ENCODE data around the gene ZXDC.

The ZXDC gene, protein sequence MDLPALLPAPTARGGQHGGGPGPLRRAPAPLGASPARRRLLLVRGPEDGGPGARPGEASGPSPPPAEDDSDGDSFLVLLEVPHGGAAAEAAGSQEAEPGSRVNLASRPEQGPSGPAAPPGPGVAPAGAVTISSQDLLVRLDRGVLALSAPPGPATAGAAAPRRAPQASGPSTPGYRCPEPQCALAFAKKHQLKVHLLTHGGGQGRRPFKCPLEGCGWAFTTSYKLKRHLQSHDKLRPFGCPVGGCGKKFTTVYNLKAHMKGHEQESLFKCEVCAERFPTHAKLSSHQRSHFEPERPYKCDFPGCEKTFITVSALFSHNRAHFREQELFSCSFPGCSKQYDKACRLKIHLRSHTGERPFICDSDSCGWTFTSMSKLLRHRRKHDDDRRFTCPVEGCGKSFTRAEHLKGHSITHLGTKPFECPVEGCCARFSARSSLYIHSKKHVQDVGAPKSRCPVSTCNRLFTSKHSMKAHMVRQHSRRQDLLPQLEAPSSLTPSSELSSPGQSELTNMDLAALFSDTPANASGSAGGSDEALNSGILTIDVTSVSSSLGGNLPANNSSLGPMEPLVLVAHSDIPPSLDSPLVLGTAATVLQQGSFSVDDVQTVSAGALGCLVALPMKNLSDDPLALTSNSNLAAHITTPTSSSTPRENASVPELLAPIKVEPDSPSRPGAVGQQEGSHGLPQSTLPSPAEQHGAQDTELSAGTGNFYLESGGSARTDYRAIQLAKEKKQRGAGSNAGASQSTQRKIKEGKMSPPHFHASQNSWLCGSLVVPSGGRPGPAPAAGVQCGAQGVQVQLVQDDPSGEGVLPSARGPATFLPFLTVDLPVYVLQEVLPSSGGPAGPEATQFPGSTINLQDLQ

DNA sequence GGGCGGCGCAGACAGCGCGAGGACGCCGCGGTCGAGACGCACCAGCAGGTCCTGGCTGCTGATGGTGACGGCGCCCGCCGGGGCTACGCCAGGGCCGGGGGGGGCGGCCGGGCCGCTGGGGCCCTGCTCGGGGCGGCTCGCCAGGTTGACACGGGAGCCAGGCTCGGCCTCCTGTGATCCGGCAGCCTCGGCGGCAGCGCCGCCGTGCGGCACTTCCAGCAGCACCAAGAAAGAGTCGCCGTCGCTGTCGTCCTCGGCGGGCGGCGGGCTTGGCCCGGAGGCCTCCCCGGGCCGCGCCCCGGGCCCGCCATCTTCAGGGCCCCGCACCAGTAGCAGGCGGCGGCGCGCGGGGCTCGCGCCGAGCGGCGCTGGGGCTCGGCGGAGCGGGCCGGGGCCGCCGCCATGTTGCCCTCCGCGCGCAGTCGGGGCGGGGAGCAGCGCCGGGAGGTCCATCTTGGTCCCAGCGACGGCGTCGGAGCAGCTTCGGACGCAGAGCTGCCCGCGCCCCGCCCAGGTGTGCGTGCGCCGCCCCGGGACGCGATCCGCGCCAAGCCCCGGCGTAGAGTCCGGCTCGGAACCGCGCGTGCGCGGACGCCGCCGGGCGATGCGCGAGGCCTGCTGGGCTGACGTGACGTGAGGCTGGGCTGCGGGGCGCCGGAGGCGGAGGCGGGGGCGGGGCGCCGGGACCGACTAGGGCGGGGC lies at the start of gene ZXDC:
Gene ZXDC, minus strand, starts transcription at position 479 of the 702 bp plus-strand sequence. Its CDS starts 26 bp downstream, at position 453.
- DNase-seq (ENCODE audit: extremely low read depth in 1 of 2, low read depth in 1 of 2): peak; percentile 85 to 92

DNA sequence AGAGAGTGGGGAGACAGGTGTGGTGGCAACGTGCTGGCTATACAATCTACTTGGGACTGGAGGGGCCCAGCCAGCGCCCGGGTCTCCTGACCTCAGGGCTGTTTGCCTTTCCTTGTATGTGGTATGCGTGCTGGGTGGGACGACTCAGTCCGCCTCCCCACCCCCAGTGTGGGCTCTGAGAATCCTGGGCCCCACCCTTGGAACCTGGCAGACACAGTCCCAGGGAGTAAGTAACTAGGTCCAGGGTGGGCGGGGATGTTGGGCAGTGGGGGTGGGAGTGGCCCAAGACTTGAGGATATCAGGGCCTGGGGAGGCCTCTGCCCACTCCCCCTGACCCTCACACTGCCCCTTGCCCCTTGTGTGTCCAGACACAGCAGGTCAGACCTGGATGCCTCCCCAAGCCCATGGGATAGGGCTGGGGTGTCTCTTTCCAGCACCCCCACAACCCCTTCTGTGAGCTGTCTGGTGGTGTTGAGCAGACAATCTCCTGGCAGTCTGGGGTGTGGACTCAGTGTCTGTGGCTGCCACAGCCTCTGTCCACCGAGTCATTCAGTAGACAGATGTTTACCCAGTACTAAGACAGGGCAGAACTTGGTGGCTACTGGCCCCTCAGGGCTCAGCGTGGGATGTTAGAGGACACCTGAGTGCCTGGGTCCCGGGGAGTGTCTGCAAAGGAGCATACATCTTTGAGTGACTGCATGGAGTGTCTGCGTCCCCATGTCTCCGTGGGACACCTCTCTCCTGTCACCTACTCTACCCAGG lies 49.6 kb upstream of the ZXDC start:
- no peak for DNase-seq (ENCODE audit: extremely low read depth in 1 of 2, low read depth in 1 of 2)

DNA sequence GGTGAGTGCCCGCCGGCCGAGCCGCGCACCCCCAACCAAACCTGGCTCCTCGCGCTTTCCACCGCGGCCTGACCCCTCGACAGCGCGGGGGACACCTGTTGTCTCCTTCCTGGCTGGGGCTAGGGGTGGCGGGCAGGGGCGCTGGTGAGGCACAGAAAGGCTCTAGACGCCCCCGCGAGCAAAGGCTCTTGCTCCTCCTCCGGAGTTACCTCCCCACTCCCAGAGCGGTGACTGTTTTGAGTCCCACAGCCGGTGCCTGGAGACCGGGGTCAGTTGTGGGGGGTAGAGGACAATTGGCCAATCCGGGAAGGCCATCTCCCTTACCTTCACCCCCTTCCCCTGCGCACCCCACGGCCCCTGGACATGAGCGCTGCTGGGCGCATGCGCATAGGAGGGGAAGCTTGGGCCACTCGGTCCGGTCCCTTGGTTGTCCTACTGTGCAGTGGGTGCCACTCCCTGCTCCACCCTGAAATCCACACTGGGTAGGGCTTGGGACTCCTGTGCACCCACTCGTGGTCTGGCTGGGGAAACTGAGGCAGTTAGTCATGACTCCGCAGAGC lies 48.8 kb upstream of the ZXDC start:
- DNase-seq (ENCODE audit: extremely low read depth in 1 of 2, low read depth in 1 of 2): no peak

DNA sequence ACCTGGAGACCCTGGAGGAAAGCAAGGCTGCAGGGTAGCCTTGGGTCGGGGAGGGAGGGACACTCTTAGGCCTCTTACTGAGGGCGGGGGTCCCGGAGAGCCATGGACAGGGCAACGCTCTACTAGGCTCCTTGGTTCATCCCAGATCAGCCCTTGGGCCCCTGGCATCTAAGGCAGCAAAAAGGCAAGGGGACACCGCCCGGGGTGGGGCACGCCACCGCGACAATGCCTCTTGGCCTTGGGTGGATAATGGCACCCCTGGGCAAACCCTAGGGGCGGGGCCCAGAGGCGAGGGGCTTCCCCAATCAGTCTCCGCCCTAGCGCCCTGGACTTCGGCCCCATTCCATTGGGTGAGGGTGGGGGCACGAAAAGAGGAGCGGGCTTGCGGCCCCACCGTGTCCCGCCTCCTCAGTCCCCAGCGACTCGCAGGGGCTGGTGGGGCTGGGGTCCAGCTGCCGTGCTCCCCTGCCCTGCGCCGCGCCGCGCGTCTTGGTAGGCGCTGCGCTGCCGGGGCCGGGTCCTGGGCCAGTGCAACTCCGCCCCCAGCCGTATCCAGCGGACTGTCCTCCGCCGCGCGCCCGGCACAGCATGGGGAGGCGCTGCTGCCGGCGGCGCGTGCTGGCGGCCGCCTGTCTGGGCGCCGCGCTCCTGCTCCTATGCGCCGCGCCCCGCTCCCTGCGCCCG lies 48.2 kb upstream of the ZXDC start, which contains the start of gene CHST13:
Gene CHST13, plus strand, starts transcription at position 411 of the 684 bp plus-strand sequence. Its CDS starts 178 bp downstream, at position 589.
- DNase-seq (ENCODE audit: extremely low read depth in 1 of 2, low read depth in 1 of 2): no peak

DNA sequence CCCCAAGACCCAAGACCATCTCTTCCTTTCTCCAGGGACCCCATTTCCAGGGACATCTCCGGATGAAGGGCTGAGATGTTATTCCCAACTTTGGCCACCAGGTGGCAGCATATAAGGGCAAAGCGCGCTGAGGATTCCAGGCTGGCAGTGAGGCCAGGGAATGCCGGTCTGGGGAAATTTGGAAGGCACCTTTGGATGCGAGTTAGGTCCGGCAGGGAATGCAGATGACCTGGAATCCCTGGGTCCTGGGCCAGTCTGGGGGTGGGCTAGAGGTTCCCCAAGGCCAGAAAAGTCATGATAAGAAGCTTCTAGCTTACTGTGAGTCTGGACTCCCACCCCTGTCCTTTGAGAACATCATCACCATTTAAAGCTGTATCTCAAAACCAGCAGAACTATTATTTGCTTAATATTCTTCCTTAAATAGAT lies 46.7 kb upstream of the ZXDC start:
- no peak for DNase-seq (ENCODE audit: extremely low read depth in 1 of 2, low read depth in 1 of 2)

DNA sequence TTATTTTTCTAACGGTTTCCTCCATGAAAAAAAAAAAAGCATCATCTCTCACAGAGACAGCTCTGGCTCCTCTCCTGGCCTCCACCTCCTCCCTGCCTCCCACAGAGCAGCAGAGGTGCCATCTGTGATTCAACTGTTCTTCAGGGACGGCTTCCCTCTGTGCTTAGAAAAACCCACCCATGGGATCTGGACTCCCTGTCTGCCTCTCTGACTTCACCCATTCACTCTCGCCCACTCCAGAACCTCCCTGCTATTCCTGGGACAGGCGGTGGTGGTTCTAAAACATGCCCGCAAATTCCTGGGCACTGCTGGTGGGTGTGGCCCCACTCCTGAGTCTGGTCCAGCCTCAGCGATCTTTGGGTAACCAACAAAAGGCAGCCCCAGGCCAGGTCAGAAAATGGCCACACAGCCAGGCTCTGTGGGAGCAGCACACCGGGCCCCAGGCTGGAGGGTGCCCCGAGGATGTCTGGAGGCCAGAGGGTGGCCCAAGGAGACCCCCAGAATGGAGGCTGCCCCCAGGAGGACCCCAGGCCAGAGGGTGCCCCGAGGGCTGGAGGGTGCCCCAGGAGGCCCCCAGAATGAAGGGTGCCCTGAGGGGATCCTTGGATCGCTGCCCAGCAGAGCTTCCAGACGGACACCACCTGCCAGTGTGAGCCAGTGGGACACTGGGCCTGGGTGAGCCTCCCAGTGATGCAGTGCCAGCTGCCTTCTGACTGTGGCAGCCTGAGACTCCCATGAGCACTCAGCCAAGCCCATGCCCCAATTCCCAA lies 45.6 kb upstream of the ZXDC start:
- no peak for DNase-seq (ENCODE audit: extremely low read depth in 1 of 2, low read depth in 1 of 2)

DNA sequence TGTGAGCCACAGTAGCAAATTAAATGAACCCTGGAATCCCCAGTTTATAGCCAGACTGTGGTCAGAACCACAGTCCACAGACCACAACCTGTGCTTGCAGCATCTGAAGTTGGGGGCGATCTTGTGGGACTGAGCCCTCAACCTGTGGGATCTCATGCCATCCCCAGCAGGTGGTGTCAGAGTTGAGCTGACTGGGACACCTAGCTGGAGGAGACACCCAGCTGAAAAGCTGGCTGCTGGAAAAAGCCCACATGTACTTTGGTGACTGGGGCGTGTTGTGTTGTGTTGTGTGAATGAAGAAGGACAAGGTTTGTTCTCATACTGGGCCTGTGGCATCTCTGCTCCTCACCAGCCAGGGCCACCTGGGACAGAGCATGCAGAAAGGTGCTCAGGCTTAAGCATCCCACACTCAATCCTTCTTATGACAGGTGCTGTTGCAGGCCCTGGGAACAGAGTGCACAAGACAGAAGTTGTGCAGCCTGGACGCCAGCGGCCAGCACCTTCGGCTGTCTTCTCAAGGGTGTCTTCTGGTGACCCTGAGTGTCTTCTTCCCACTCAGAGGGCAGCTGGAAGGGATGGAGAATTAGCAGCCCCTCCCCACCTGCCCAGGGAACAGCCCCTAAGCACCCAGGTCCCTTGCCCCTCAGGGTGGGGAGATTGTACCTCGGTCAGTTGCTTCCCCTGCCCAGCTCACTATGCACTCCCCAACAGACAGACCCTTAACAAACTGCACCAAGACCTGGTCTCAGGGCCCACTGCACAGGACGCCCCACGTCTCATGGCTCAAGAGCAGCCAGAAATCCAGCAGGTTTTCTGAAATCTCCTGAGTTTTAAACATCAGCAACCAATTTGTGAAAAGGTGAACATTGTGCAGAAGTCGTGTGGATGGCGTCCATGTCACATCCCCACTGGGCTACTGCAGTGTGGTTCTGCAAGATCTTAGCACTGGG lies 44.1 kb upstream of the ZXDC start:
- DNase-seq (ENCODE audit: extremely low read depth in 1 of 2, low read depth in 1 of 2): no peak

DNA sequence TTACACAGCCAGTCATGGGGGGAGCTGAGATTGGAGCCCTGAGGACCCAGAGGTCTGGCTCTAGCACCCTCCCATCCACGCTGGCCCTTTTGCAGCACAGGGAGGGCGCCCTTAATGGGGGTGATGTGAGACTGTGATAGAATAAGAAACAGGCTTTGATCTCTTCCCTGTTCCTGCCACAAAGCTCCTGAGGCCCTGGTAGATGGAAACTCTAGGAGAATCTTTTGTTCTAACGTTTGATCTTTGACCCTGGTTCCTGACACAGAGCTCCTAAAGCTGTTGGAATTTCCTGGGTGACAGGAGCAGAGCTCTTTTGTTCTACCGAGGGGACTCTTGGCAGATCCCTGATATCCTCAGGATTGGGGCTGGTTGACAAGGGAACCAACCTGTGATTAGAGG lies 43.1 kb upstream of the ZXDC start:
- no peak for DNase-seq (ENCODE audit: extremely low read depth in 1 of 2, low read depth in 1 of 2)

DNA sequence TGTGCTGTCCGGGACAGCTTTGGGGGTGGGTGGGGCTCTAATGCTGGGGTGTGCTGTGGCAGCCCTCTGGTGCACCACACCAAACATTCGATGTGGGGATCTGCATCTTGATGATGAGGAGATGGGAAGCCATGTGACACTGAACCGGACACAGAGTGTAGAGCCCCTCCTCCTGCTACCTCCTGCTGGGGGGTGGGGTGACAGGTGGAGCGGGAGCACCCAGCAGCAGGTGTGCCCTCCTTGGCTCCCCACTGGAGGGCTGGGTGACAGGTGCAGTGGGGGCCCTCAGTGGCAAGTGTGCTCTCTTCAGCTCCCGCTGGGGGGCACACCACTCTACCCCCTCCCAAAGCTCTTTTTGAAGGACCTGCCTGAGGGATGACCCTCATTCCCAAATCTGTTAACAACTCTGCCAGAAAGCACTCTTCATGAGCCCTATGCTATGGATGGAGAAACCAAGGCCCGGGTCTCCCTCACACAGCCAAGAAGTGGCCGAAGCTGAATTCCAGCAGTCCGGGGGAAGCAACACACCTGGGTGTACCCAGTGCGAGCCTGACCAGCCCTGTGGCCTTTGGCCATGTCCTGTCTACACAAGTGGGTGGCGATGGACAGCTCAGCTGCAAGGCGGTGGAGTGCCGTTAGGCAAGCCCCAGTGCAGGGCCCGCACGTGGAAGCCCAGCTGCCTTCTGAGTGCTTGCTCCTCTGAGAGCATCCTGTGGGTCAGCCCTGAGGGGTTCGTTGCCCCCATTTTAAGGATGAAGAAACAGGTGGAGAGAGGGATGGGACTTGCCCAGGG lies 42.5 kb upstream of the ZXDC start:
- no peak for DNase-seq (ENCODE audit: extremely low read depth in 1 of 2, low read depth in 1 of 2)

DNA sequence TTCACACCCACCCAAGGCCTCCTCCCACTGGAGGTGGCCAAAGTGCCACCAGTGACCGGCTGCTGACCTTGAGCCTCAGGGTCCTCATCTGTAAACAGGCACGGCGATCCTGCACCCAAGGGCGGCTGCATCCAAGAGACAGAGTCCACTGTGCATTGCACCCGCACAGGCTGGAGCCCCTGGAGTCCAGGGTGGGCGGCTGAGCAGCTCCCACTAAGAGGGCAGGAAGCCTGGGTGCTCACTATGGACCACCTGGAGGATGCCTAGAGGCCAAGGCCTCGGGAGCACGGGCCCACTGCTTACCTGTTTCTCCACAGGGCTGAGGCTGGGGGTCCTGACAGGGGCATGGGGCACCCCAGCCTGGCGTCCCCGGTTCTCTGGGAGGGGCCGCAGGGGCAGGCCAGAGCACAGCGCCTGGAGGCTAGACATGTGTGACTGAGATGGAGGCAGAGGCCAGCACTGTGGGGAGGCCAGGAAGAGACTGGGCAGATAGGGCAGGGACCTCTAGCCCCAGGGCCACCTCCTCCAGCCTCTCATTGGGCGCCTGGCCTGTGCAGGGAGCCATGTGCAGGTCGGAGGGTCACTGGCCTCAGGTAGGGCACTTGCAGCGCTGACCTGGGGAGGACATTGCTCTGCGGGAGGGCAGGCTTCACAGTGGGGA lies 41.7 kb upstream of the ZXDC start, which contains the start of gene UROC1:
Gene UROC1, minus strand, starts transcription at position 483 of the 661 bp plus-strand sequence. Its CDS starts 54 bp downstream, at position 429.
- DNase-seq (ENCODE audit: extremely low read depth in 1 of 2, low read depth in 1 of 2): no peak

DNA sequence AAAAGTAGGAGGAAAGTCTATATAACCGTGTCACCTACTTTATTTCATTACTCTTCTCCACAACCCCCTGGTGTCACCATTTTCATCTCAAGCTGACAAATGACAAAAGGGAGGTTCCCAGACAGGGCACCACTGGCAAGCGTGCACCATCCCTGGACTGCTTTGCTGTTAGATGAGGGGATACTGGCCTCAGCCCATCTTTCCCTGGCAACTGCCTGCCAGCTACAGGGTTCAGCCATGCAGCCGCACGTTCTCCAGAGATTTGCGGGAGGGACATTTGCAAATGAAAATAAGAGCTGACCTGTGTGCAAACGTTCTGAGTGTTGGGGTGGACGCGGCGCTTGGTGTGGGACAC lies 41.2 kb upstream of the ZXDC start:
- DNase-seq (ENCODE audit: extremely low read depth in 1 of 2, low read depth in 1 of 2): no peak

DNA sequence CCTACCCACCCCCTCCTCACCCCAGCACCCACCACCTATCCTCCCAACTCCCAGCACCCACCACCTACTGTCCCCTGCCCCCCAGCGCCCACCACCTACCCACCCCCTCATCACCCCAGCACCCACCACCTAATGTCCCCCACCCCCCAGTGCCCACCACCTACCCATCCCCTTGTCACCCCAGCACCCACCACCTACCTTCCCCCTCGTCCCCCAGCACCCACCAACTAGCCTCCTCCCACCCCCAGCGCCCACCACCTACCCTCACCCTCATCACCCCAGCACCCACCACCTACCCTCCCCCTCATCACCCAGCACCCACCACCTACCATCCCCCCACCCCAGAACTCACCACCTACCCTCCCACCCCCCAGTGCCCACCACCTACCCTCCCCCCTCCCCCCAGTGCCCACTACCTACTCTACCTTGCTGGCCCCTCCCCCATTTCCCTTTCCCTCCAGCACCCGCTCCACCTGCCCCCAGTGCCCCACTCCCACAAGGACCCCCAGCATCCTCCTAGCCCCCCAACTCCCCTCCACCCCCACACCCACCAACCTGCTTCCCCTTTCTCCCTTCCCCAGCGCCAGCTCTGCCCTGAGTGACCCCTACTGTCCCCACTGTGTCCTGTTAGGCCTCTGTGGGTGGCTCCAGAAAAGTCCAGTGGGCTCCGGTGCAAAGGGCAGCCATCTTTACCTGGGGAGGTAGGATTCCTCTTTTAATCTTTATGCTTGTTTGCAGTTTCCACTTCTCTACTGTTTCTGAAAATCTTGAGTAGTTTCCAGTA lies 40.7 kb upstream of the ZXDC start:
- DNase-seq (ENCODE audit: extremely low read depth in 1 of 2, low read depth in 1 of 2): no peak

DNA sequence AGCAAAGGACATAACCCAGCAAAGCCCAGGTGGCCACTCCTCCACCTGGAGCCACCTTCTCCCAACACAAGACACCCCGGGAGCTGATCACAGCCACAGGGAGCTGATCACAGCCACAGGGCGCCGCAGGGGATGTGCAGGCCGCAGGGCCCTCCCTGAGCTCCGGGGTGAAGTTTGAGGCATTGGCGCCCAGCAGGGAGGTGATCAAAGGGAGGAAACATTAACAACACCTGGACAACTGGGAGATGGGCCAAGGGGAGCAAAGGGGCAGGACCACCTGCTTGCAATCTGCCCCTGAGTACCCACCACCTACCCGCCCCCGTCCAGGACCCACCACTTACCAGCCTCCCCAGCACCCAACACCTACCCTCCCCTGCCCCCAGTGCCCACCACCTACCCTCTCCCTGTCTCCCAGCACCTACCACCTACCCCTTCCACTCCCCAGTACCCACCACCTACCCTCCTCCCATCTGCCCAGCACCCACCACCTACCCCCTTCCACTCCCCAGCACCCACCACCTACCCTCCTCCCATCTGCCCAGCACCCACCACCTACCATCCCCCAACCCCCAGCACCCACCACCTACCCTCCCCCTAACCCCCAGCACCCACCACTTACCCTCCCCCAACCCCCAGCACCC lies 39.5 kb upstream of the ZXDC start:
- no peak for DNase-seq (ENCODE audit: extremely low read depth in 1 of 2, low read depth in 1 of 2)

DNA sequence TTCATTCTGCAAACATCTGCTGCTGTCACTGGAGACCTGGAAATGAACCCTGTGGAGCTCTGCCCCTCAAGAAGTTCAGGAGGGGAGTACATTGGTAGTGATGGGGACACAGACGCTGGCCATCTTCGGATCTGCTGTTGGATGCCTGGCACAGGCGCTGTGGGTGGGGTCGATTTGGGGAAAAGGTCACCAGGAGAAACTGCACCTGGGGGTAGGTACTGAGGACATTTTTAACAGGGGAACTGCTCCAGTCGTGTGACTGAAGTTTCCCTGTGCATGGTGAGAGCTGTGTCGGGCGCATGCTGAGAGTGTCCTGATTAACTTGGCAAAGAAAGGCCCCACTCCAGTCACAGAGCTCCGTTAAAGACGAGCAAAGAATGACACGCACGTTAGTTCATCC lies 38.5 kb upstream of the ZXDC start:
- DNase-seq (ENCODE audit: extremely low read depth in 1 of 2, low read depth in 1 of 2): no peak

Data from stimulated activated CD8-positive, alpha-beta memory T cell treated with anti-CD3 and anti-CD28 coated beads, Interleukin-7, amount 100 ng/mL, for 48 hours (primary cell).